Astrocyte of the hippocampus (primary cell): ENCODE results near the gene NDUFA5.

Experiments
- DNase-seq: peaks from one replicate; pipeline ENCODE4 v3.0.0; 2011; ENCODE audit warnings: low read depth, low spot score

Gene NDUFA5

GRCh38 chr7:123557398-123558288 is at the start of gene NDUFA5:
TSS of gene NDUFA5 (minus strand) at chr7:123557818. CDS start at chr7:123557795, 23 bp downstream.
- DNase-seq: peak; percentile 99

- no peak for DNase-seq
These were observed 47.1 kb upstream of the NDUFA5 start for GRCh38 chr7:123604739-123605138.

- no peak for DNase-seq
These were observed 45.0 kb upstream of the NDUFA5 start for GRCh38 chr7:123602648-123603047.

- DNase-seq: peak; percentile 22
These were observed 43.9 kb upstream of the NDUFA5 start, which contains the start of gene ASB15 for GRCh38 chr7:123601530-123601929. TSS of gene ASB15 (plus strand) at chr7:123601821. CDS start at chr7:123614503, 12,682 bp downstream.

GRCh38 chr7:123600876-123601275 is 43.3 kb upstream of the NDUFA5 start:
- DNase-seq: no peak

- no peak for DNase-seq
These were observed 42.1 kb upstream of the NDUFA5 start for GRCh38 chr7:123599766-123600165.

- DNase-seq: no peak
These were observed 41.0 kb upstream of the NDUFA5 start for GRCh38 chr7:123598657-123599056.

GRCh38 chr7:123594813-123595241 is 37.2 kb upstream of the NDUFA5 start:
- DNase-seq: peak; percentile 5

GRCh38 chr7:123588376-123588775 is 30.8 kb upstream of the NDUFA5 start:
- no peak for DNase-seq

- DNase-seq: no peak
These were observed 26.2 kb upstream of the NDUFA5 start for GRCh38 chr7:123583821-123584220.

GRCh38 chr7:123581162-123581459 is 23.5 kb upstream of the NDUFA5 start:
- DNase-seq: no peak

GRCh38 chr7:123580406-123581161 is 23.0 kb upstream of the NDUFA5 start:
- DNase-seq: peak; percentile 57

- DNase-seq: no peak
These were observed 21.8 kb upstream of the NDUFA5 start for GRCh38 chr7:123579416-123579815.

GRCh38 chr7:123573896-123574467 is 16.4 kb upstream of the NDUFA5 start:
- DNase-seq: no peak

GRCh38 chr7:123573341-123573740 is 15.7 kb upstream of the NDUFA5 start:
- DNase-seq: no peak

- no peak for DNase-seq
These were observed 14.1 kb upstream of the NDUFA5 start for GRCh38 chr7:123571684-123572083.

- no peak for DNase-seq
These were observed 13.6 kb upstream of the NDUFA5 start for GRCh38 chr7:123571187-123571586.

GRCh38 chr7:123570390-123571182 is 13.0 kb upstream of the NDUFA5 start:
- no peak for DNase-seq

GRCh38 chr7:123569352-123570010 is 11.9 kb upstream of the NDUFA5 start:
- DNase-seq: no peak

GRCh38 chr7:123562121-123562520 is 4.5 kb upstream of the NDUFA5 start:
- DNase-seq: no peak

GRCh38 chr7:123558289-123558874 is 764 bp upstream of the NDUFA5 start:
- DNase-seq: no peak
